H1 (cell line): Measurements from ENCODE around the gene CYP27B1. TPM values are rescaled to one million over a fixed set of nuclear protein-coding genes. Genes with fewer than 3 reads are reported as not detected.
A peak's percentile ranks its signal among the peaks of the same experiment; 100 is the strongest.

ENCODE experiments used
- CTCF ChIA-PET: fragments of 300-600 bp; sonication (Branson Sonifier 250); formaldehyde crosslinking; loops from one replicate; lab custom pipeline; 2021; ENCODE audit not compliant: partially characterized antibody; lab: Charles Lee
- POLR2A ChIA-PET: fragments of 300-600 bp; sonication (Branson Sonifier 250); formaldehyde crosslinking; loops from one replicate; lab custom pipeline; 2021; ENCODE audit warnings: inconsistent platforms; ENCODE audit not compliant: partially characterized antibody; lab: Charles Lee
- DNase-seq, 2 experiments: peaks; one replicate each; pipeline versions ENCODE4 v3.0.0 to v3.0.0-alpha.2; 2010 to 2022; ENCODE audit warnings: low spot score in 2 of 2, low read depth in 1 of 2, mixed read lengths in 1 of 2
- FAIRE-seq: peaks from 2 replicates; lab custom pipeline; 2011; peaks lifted over from hg19 to GRCh38; lab: Jason Lieb, UNC
- H2AFZ ChIP-seq: 2 replicates; pipeline ENCODE4 v1.8.1; 2012; ENCODE audit warnings: low read length, inconsistent platforms
- H2AK5ac ChIP-seq: 2 replicates; pipeline ENCODE4 v1.6.1; 2013; ENCODE audit warnings: low read depth, low read length
- H2BK120ac ChIP-seq: replicated peaks from 2 replicates; pipeline ENCODE3; 2013; ENCODE audit warnings: low read depth, low read length, inconsistent platforms
- H2BK12ac ChIP-seq: 2 replicates; pipeline ENCODE4 v1.6.1; 2013; ENCODE audit warnings: low read depth, low read length
- H2BK15ac ChIP-seq: 2 replicates; pipeline ENCODE4 v1.6.1; 2013; ENCODE audit warnings: low read length
- H2BK20ac ChIP-seq: 2 replicates; pipeline ENCODE4 v1.6.1; 2013; ENCODE audit warnings: low read length
- H2BK5ac ChIP-seq: 2 replicates; pipeline ENCODE4 v1.6.1; 2013; ENCODE audit warnings: low read depth, low read length
- H3K14ac ChIP-seq: 2 replicates; pipeline ENCODE4 v1.6.1; 2013; ENCODE audit warnings: inconsistent platforms; ENCODE audit not compliant: insufficient read length
- H3K18ac ChIP-seq: 2 replicates; pipeline ENCODE4 v1.6.1; 2013; ENCODE audit warnings: low read length; ENCODE audit errors: extremely low read depth
- H3K23ac ChIP-seq: 2 replicates; pipeline ENCODE4 v1.6.1; 2013; ENCODE audit warnings: inconsistent platforms; ENCODE audit not compliant: insufficient read length
- H3K23me2 ChIP-seq: 2 replicates; pipeline ENCODE4 v1.6.1; 2013; ENCODE audit warnings: low read depth, low read length
- H3K27ac ChIP-seq: 2 replicates; pipeline ENCODE4 v1.6.1; 2011; ENCODE audit warnings: low read depth, low read length, inconsistent platforms
- H3K27me3 ChIP-seq, 4 experiments: replicated peaks in 1 of 4; 1 replicate in 1 of 4; 2 replicates in 3 of 4; pipeline versions ENCODE4 v1.6.1 to v1.8.1; 2011 to 2013; ENCODE audit warnings: low read length in 3 of 4, mild to moderate bottlenecking in 3 of 4, inconsistent platforms in 2 of 4, mixed read lengths in 2 of 4, moderate library complexity in 1 of 4; ENCODE audit not compliant: control insufficient read depth in 3 of 4, insufficient read depth in 3 of 4; ENCODE audit errors: extremely low read depth in 1 of 4
- H3K36me3 ChIP-seq, 4 experiments: 2 replicates each; pipeline versions ENCODE4 v1.6.1 to v1.8.1; 2011 to 2013; ENCODE audit warnings: mild to moderate bottlenecking in 4 of 4, low read length in 3 of 4, moderate library complexity in 2 of 4, control low read depth in 1 of 4, inconsistent platforms in 1 of 4; ENCODE audit not compliant: insufficient read depth in 4 of 4, control insufficient read depth in 2 of 4
- H3K4ac ChIP-seq: replicated peaks from 2 replicates; pipeline ENCODE3; 2013; ENCODE audit warnings: low read length, low read depth, mixed read lengths, inconsistent platforms; ENCODE audit not compliant: insufficient read length
- H3K4me1 ChIP-seq, 4 experiments: replicated peaks in 1 of 4; 1 replicate in 1 of 4; 2 replicates in 3 of 4; pipeline versions ENCODE4 v1.6.1 to v1.8.1; 2011 to 2013; ENCODE audit warnings: low read length in 3 of 4, inconsistent platforms in 2 of 4, mixed read lengths in 1 of 4; ENCODE audit not compliant: insufficient read depth in 4 of 4, control insufficient read depth in 3 of 4
- H3K4me2 ChIP-seq, 2 experiments: 2 replicates each; pipeline versions ENCODE4 v1.6.1 to v1.8.1; 2011 to 2013; ENCODE audit warnings: low read depth in 2 of 2, low read length in 2 of 2, control low read depth in 1 of 2, inconsistent platforms in 1 of 2, mild to moderate bottlenecking in 1 of 2; ENCODE audit not compliant: insufficient read depth in 1 of 2
- H3K4me3 ChIP-seq, 4 experiments: fragments of 200-600, 300-600 bp in 1 of 4; sonication (generic), shearing (Covaris generic), sonication (Bioruptor Twin) in 1 of 4; 2 replicates each; pipeline versions ENCODE4 v1.5.1 to v1.8.1; 2011 to 2016; ENCODE audit warnings: low read length in 4 of 4, low read depth in 3 of 4, control low read depth in 2 of 4, inconsistent platforms in 2 of 4, mild to moderate bottlenecking in 2 of 4, mixed read lengths in 1 of 4, moderate library complexity in 1 of 4; ENCODE audit not compliant: insufficient read depth in 2 of 4; ENCODE audit errors: extremely low read depth in 1 of 4
- H3K56ac ChIP-seq: replicated peaks from 2 replicates; pipeline ENCODE3; 2013; ENCODE audit warnings: low read depth, mild to moderate bottlenecking, mixed read lengths, low read length, inconsistent platforms; ENCODE audit not compliant: insufficient read length
- H3K79me1 ChIP-seq: 2 replicates; pipeline ENCODE4 v1.6.1; 2013; ENCODE audit warnings: low read depth, low read length, control low read depth
- H3K79me2 ChIP-seq, 2 experiments: 2 replicates each; pipeline versions ENCODE4 v1.6.1 to v1.8.1; 2012 to 2013; ENCODE audit warnings: low read length in 2 of 2, mild to moderate bottlenecking in 2 of 2, inconsistent platforms in 1 of 2; ENCODE audit not compliant: insufficient read depth in 2 of 2, control insufficient read depth in 1 of 2
- H3K9ac ChIP-seq, 4 experiments: replicated peaks in 1 of 4; 1 replicate in 1 of 4; 2 replicates in 3 of 4; pipeline versions ENCODE4 v1.6.1 to v1.8.1; 2011 to 2013; ENCODE audit warnings: low read depth in 3 of 4, low read length in 3 of 4, control low read depth in 2 of 4, mild to moderate bottlenecking in 2 of 4, moderate library complexity in 2 of 4, inconsistent platforms in 1 of 4; ENCODE audit errors: extremely low read depth in 1 of 4
- H3K9me3 ChIP-seq, 2 experiments: 2 replicates each; pipeline versions ENCODE4 v1.6.1 to v1.8.1; 2012 to 2013; ENCODE audit warnings: mild to moderate bottlenecking in 2 of 2, moderate library complexity in 2 of 2, control low read depth in 1 of 2, inconsistent platforms in 1 of 2, low read depth in 1 of 2, low read length in 1 of 2, mixed read lengths in 1 of 2; ENCODE audit not compliant: insufficient read depth in 2 of 2
- H4K20me1 ChIP-seq, 2 experiments: replicated peaks in 1 of 2; 2 replicates each; pipeline versions ENCODE3 to v1.8.1; 2011 to 2013; ENCODE audit warnings: inconsistent platforms in 2 of 2, low read length in 2 of 2, mild to moderate bottlenecking in 1 of 2; ENCODE audit not compliant: insufficient read depth in 2 of 2, control insufficient read depth in 1 of 2
- H4K5ac ChIP-seq: 2 replicates; pipeline ENCODE4 v1.6.1; 2013; ENCODE audit warnings: low read length, low read depth, mixed read lengths, inconsistent platforms; ENCODE audit not compliant: insufficient read length
- H4K8ac ChIP-seq: 2 replicates; pipeline ENCODE4 v1.8.0; 2013; ENCODE audit warnings: mild to moderate bottlenecking, moderate library complexity, low read length, inconsistent platforms; ENCODE audit not compliant: insufficient read depth; ENCODE audit errors: extremely low read depth
- H4K91ac ChIP-seq: replicated peaks from 2 replicates; pipeline ENCODE3; 2013; ENCODE audit warnings: low read length, mixed read lengths, inconsistent platforms; ENCODE audit not compliant: insufficient read length
- ASH2L ChIP-seq: fragments of 200-600, 300-600 bp; sonication (generic); IDR thresholded peaks from one replicate; pipeline ENCODE4 v1.7.1; 2017; ENCODE audit warnings: low read length
- CHD2 ChIP-seq: IDR thresholded peaks from 2 replicates; pipeline ENCODE4 v1.6.1; 2012; ENCODE audit warnings: low read length, improper control_type of control experiment
- EZH2 ChIP-seq: fragments of 200-600 bp; sonication (generic); IDR thresholded peaks from 2 replicates; pipeline ENCODE4 v1.7.1; 2012; ENCODE audit warnings: low read depth, mild to moderate bottlenecking, moderate library complexity, low read length, inconsistent platforms; ENCODE audit not compliant: severe bottlenecking
- FOSL1 ChIP-seq: IDR thresholded peaks from 2 replicates; pipeline ENCODE4 v1.6.1; 2011; ENCODE audit warnings: mild to moderate bottlenecking, low read depth, low read length, moderate library complexity; ENCODE audit not compliant: insufficient read depth
- JUN ChIP-seq: IDR thresholded peaks from 2 replicates; pipeline ENCODE4 v1.6.1; 2011; ENCODE audit warnings: low read depth, mild to moderate bottlenecking, improper control_type of control experiment, low read length
- SIRT6 ChIP-seq: IDR thresholded peaks from one replicate; pipeline ENCODE4 v1.7.1; 2012; ENCODE audit warnings: low read length, inconsistent platforms
- TAF7 ChIP-seq: optimal IDR thresholded peaks from 2 replicates; pipeline ENCODE3; 2011; ENCODE audit warnings: low read depth, mild to moderate bottlenecking, inconsistent platforms, low read length, moderate library complexity, borderline replicate concordance
- TCF12 ChIP-seq: IDR thresholded peaks from 2 replicates; pipeline ENCODE4 v1.6.1; 2011; ENCODE audit warnings: low read depth, mild to moderate bottlenecking, low read length
- WGBS, 2 experiments: shearing (Covaris generic) in 1 of 2; methylation state at CpG; one replicate each; pipeline versions ENCODE4 v1.1.6 to v1.1.7; 2013 to 2015; ENCODE audit warnings: low lambda C conversion rate in 2 of 2, mixed read lengths in 2 of 2, inconsistent platforms in 1 of 2, low coverage in 1 of 2, missing lambda C conversion rate in 1 of 2; ENCODE audit not compliant: insufficient replicate concordance in 2 of 2, insufficient coverage in 1 of 2, insufficient read length in 1 of 2; ENCODE audit errors: extremely low coverage in 1 of 2, missing lambda C conversion rate in 1 of 2; 5-methylcytosine and 5-hydroxymethylcytosine counted together
- polyA plus RNA-seq, 7 experiments: library from polyadenylated mRNA; depleted of rRNA in 3 of 7; stranded (reverse) in 5 of 7; unstranded in 2 of 7; fragments of >200 nt in 5 of 7; fragments of 200-250 nt in 2 of 7; gene quantifications; 1 replicate in 5 of 7; 2 replicates in 1 of 7; 4 replicates in 1 of 7; pipeline versions ENCODE4 v1.2.1 to v1.2.3, GENCODE V29; 2011 to 2013; ENCODE audit warnings: missing spikeins in 2 of 7, mixed read lengths in 2 of 7
- total RNA-seq: library from RNA; stranded (reverse); fragmentation: NEBNext Ultra II Directional; extraction: Animal tissue kit (Norgen Biotek cat#: 25700); gene quantifications from 2 replicates; pipeline ENCODE4 v1.2.1, GENCODE V29; 2021
- TF ChIP-seq, protein P1 (sequence below), 3 experiments: IDR thresholded peaks; 1 replicate in 2 of 3; 2 replicates in 1 of 3; pipeline versions ENCODE4 v1.5.1 to v1.6.1; 2011; ENCODE audit warnings: low read length in 3 of 3, mild to moderate bottlenecking in 3 of 3, inconsistent platforms in 2 of 3, low read depth in 1 of 3, moderate library complexity in 1 of 3; ENCODE audit not compliant: insufficient read depth in 1 of 3; ENCODE audit errors: control extremely low read depth in 1 of 3

CYP27B1 gene
- total and polyA plus RNA-seq, 2 of the 8 experiments (the other 6 are each of a cell fraction or from before 2014, with no cell fraction given): 2.9 to 3.3 TPM

- Histone ChIP-seq H3K18ac (no peak overlapping the region), H3K56ac (no peak overlapping the region), H2AK5ac (no peak overlapping the region), H2BK15ac (no peak overlapping the region), H2BK20ac (no peak overlapping the region), H3K79me2 (no peaks in the 10 kb centered on the region), H3K36me3 (0 out of 8 replicates have a peak, but pooled peaks cover 0 to 3% (median 0%) of the 10 kb centered on the region in 4 experiments), H3K14ac (no peak overlapping the region), H4K20me1 (no peaks in the 10 kb centered on the region), H2BK120ac (no peak overlapping the region), H3K9ac (no peak overlapping the region), H2BK12ac (peak overlapping the region; percentile 51; the same call in 1 of the 2 replicates), H3K23ac (no peak overlapping the region), H3K79me1 (no peaks in the 10 kb centered on the region), H3K4me3 (no peak overlapping the region), H3K9me3 (no peaks in the 10 kb centered on the region), H3K4me2 (no peak overlapping the region), H4K91ac (no peak overlapping the region), H3K27ac (no peak overlapping the region), H4K8ac (no peak overlapping the region), H3K27me3 (no peaks in the 10 kb centered on the region), H2AFZ (no peak overlapping the region), H3K23me2 (no peaks in the 10 kb centered on the region), H3K4me1 (no peaks in the 10 kb centered on the region), H2BK5ac (no peak overlapping the region), H3K4ac (no peak overlapping the region), H4K5ac (no peak overlapping the region)
- ChIA-PET POLR2A (interaction anchor here (0.8 to 9.6 kb wide), 8 partner anchors 8 to 32 kb away, joined by 3 to 71 read pairs (median 6); partner anchors contain the start of genes CTDSP2 and TSFM), CTCF (interaction anchor here (1.0 to 10.4 kb wide), 12 partner anchors 8 to 91 kb away, joined by 3 to 146 read pairs (median 8); partner anchors contain the start of gene TSFM)
- 91% methylated on average over 16 of the region's 17 CpGs; no CpG with 5 or more reads in 1 of the 2 experiments for WGBS, 2 experiments
- DNase-seq (no peak), FAIRE-seq (no peak)
- TF ChIP-seq TAF7: no peak
- no peak for TF ChIP-seq EZH2
- no peak for TF ChIP-seq SIRT6
- no peak for TF ChIP-seq ASH2L
- no peak for TF ChIP-seq TCF12
- no peak for TF ChIP-seq CHD2
- TF ChIP-seq, protein P1, sequence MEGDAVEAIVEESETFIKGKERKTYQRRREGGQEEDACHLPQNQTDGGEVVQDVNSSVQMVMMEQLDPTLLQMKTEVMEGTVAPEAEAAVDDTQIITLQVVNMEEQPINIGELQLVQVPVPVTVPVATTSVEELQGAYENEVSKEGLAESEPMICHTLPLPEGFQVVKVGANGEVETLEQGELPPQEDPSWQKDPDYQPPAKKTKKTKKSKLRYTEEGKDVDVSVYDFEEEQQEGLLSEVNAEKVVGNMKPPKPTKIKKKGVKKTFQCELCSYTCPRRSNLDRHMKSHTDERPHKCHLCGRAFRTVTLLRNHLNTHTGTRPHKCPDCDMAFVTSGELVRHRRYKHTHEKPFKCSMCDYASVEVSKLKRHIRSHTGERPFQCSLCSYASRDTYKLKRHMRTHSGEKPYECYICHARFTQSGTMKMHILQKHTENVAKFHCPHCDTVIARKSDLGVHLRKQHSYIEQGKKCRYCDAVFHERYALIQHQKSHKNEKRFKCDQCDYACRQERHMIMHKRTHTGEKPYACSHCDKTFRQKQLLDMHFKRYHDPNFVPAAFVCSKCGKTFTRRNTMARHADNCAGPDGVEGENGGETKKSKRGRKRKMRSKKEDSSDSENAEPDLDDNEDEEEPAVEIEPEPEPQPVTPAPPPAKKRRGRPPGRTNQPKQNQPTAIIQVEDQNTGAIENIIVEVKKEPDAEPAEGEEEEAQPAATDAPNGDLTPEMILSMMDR (IDR thresholded peaks at IDR 0.05; ENCODE audit: control extremely low read depth in 1 of 3, insufficient read depth in 1 of 3, low read depth in 1 of 3, low read length in 3 of 3): peak in 1 of 3 experiments; percentile 5; a peak in 1 of 4 replicates
- no peak for TF ChIP-seq JUN
- TF ChIP-seq FOSL1: no peak
Measured at GRCh38 chr12:57813971-57814772, 47.3 kb upstream of the CYP27B1 start.
